T-cell (primary cell): Measurements from ENCODE around the gene PES1. TPM values are rescaled to one million over a fixed set of nuclear protein-coding genes. Genes with fewer than 3 reads are reported as not detected.

Source experiments
- ATAC-seq, 4 experiments: fragments of 200-7000 bp in 3 of 4; fragments of 150-1000 bp in 1 of 4; cut with Tn5 transposase; replicated peaks in 1 of 4; 1 replicate in 3 of 4; 2 replicates in 1 of 4; pipeline ENCODE4 v1.10.0; 2021; ENCODE audit warnings: moderate library complexity in 3 of 4, mild to moderate bottlenecking in 2 of 4, moderate number of reproducible peaks in 1 of 4
- CTCF ChIA-PET, 2 donors: fragments of 300-600 bp; sonication (Branson Sonifier 250); formaldehyde crosslinking; loops; one replicate each; lab custom pipeline; 2022; ENCODE audit warnings: antibody characterized with exemption in 2 of 2; lab: Charles Lee
- POLR2A ChIA-PET, 2 donors: fragments of 300-600 bp; sonication (Branson Sonifier 250); formaldehyde crosslinking; loops; one replicate each; lab custom pipeline; 2022; ENCODE audit warnings: antibody characterized with exemption in 2 of 2; lab: Charles Lee
- DNase-seq, 35 experiments: peaks; one replicate each; pipeline versions ENCODE4 v3.0.0 to v3.0.0-alpha.2; 2013 to 2023
- H3K27ac ChIP-seq: one replicate; pipeline ENCODE4 v1.5.1; 2013; ENCODE audit warnings: low read length
- H3K27me3 ChIP-seq, 2 experiments: replicated peaks in 1 of 2; 1 replicate in 1 of 2; 2 replicates in 1 of 2; pipeline versions ENCODE4 v1.6.1 to v1.7.0; 2013; ENCODE audit warnings: low read length in 1 of 2, mixed read lengths in 1 of 2; ENCODE audit not compliant: control insufficient read depth in 2 of 2, insufficient read depth in 2 of 2; ENCODE audit errors: extremely low read depth in 1 of 2
- H3K36me3 ChIP-seq, 2 donors: 1 replicate in 1 of 2; 2 replicates in 1 of 2; pipeline versions ENCODE4 v1.6.1 to v1.7.0; 2013; ENCODE audit warnings: low read length in 1 of 2; ENCODE audit not compliant: control insufficient read depth in 2 of 2, insufficient read depth in 1 of 2; ENCODE audit errors: extremely low read depth in 1 of 2
- H3K4me1 ChIP-seq, 2 experiments: 1 replicate in 1 of 2; 2 replicates in 1 of 2; pipeline versions ENCODE4 v1.6.1 to v1.7.0; 2013; ENCODE audit warnings: low read length in 2 of 2, mixed read lengths in 1 of 2; ENCODE audit not compliant: insufficient read depth in 2 of 2, control insufficient read depth in 1 of 2; ENCODE audit errors: extremely low read depth in 1 of 2
- H3K4me3 ChIP-seq, 2 donors: 1 replicate in 1 of 2; 2 replicates in 1 of 2; pipeline versions ENCODE4 v1.5.1 to v1.7.0; 2013; ENCODE audit warnings: mild to moderate bottlenecking in 2 of 2, low read length in 1 of 2, moderate library complexity in 1 of 2; ENCODE audit not compliant: control insufficient read depth in 1 of 2; ENCODE audit errors: extremely low read depth in 1 of 2
- H3K9me3 ChIP-seq: 2 replicates; pipeline ENCODE4 v1.7.0; 2013
- H3K27ac Mint-ChIP-seq, 2 donors: one replicate each; pipeline ENCODE4 v1.8.0; 2020 to 2021; ENCODE audit warnings: mild to moderate bottlenecking in 2 of 2, mixed read lengths in 2 of 2
- H3K27me3 Mint-ChIP-seq, 2 donors: one replicate each; pipeline ENCODE4 v1.8.0; 2021 to 2022; ENCODE audit warnings: mixed read lengths in 2 of 2
- H3K36me3 Mint-ChIP-seq: one replicate; pipeline ENCODE4 v1.8.0; 2021; ENCODE audit warnings: mixed read lengths
- H3K4me1 Mint-ChIP-seq, 3 donors: one replicate each; pipeline ENCODE4 v1.8.0; 2020 to 2022; ENCODE audit warnings: mixed read lengths in 3 of 3, mild to moderate bottlenecking in 1 of 3
- H3K4me3 Mint-ChIP-seq, 3 donors: one replicate each; pipeline ENCODE4 v1.8.0; 2020 to 2022; ENCODE audit warnings: mild to moderate bottlenecking in 3 of 3, mixed read lengths in 3 of 3, moderate library complexity in 3 of 3
- H3K9me3 Mint-ChIP-seq, 3 donors: one replicate each; pipeline ENCODE4 v1.8.0; 2020 to 2022; ENCODE audit warnings: mixed read lengths in 3 of 3
- WGBS: methylation state at CpG from one replicate; pipeline ENCODE4 v1.1.5; 2013; ENCODE audit warnings: missing lambda C conversion rate; ENCODE audit not compliant: insufficient coverage; 5-methylcytosine and 5-hydroxymethylcytosine counted together
- total RNA-seq, 35 experiments: library from RNA in 6 of 35; stranded (reverse) in 6 of 35; fragments of 120-200 nt in 1 of 35; gene quantifications; one replicate each; pipeline versions ENCODE4 v1.2.1 to v1.2.4 and lab custom pipeline; 2013 to 2026

Gene PES1
- total RNA-seq, 5 donors from 2014 or later (not counting 1 experiment from before 2014, with no cell fraction given): 36.0 to 66.2 (median 63.1) TPM

DNA sequence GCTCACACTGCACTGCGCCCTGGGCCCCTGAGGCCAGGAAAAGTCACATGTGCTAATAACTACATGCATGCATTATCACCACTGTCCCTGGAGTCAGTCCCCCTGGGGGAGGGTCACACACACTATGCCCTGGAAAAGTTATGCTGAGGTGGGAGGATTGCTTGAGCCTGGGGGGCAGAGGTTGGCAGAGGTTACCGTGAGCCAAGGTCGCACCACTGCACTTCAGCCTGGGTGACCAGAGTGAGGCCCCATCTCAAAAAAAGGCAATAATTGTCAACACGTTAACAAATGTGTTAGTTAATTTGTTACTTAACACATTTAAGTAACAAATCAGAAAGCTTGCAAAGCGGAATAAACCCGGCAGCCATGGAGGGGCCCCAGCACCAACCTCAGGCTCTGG, 31.8 kb downstream of the PES1 start:
- CTCF ChIA-PET: interaction anchor here in 1 of 2 donors (0.5 kb wide), 1 partner anchor 35 kb away, joined by 6 read pairs; no protein-coding TSS in a partner anchor
- H3K4me3 Mint-ChIP-seq: no peak overlapping the region
- no peaks in the 10 kb centered on the region for H3K4me1 Mint-ChIP-seq
- ATAC-seq: no peak
- 93% methylated on average over 3 of the region's 6 CpGs for WGBS
- H3K9me3 ChIP-seq: no peaks in the 10 kb centered on the region
- no peaks in the 10 kb centered on the region for H3K36me3 Mint-ChIP-seq
- no peak overlapping the region for H3K4me3 ChIP-seq
- DNase-seq: no peak
- POLR2A ChIA-PET: no interaction called here
- H3K36me3 ChIP-seq: no peaks in the 10 kb centered on the region
- H3K27ac Mint-ChIP-seq: no peak overlapping the region
- H3K27ac ChIP-seq: no peak overlapping the region
- no peaks in the 10 kb centered on the region for H3K9me3 Mint-ChIP-seq
- peaks cover 0 to 3% of the 10 kb centered on the region in 2 donors for H3K27me3 Mint-ChIP-seq
- H3K4me1 ChIP-seq: no peaks in the 10 kb centered on the region
- H3K27me3 ChIP-seq: peaks cover 0 to 29% of the 10 kb centered on the region in 2 experiments

DNA sequence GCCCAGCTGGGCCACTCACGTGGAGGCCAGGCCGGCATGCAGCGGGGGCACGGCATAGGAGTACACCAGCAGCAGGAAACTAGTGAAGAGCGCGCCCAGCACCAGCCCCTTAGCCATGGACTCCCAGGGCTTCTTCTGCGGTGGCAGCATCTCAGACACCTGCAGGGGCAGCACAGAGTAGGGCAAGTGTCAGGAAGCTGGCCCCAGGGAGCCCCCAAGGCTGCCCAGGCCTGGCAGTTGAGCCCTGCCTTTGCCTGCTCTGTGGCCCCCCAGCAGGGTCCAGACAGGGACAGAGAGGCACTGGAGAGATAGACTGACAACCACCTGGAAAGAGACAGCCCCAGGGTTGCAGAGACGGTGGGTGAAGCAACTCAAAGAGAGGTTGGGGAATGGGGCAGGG, 34.5 kb downstream of the PES1 start:
- Histone ChIP-seq H3K4me1 (no peaks in the 10 kb centered on the region), H3K36me3 (no peaks in the 10 kb centered on the region), H3K27me3 (peaks cover 0 to 24% of the 10 kb centered on the region in 2 experiments), H3K9me3 (no peaks in the 10 kb centered on the region), H3K4me3 (no peak overlapping the region), H3K27ac (no peak overlapping the region)
- ChIA-PET CTCF (no interaction called here), POLR2A (no interaction called here)
- no peak for ATAC-seq
- Mint-ChIP-seq H3K9me3 (no peaks in the 10 kb centered on the region), H3K4me1 (no peaks in the 10 kb centered on the region), H3K27me3 (peaks cover 0 to 2% of the 10 kb centered on the region in 2 donors), H3K36me3 (no peaks in the 10 kb centered on the region), H3K4me3 (no peak overlapping the region), H3K27ac (no peak overlapping the region)
- WGBS: 86% methylated on average over 7 of the region's 8 CpGs
- no peak for DNase-seq

DNA sequence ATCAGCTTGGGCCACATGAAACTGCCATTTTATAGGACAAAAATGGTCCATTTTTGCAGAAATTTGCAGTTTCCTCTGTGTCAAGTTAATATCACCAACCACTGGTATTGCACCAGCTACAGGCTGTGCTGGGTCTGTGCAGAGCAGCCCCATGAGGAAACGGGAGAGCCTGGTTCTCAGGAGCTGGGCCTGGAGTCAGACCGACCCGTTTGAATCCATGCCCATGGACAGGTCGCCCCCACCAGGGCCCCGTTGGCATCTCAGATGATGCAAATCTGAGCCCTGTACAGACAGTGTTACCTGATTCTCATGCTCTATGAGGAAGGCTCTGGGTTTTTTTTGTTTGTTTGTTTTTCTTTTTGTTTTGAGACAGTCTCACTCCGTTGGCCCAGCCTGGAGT, 35.3 kb downstream of the PES1 start:
- peaks cover 0 to 2% of the 10 kb centered on the region in 2 donors for H3K27me3 Mint-ChIP-seq
- no peaks in the 10 kb centered on the region for H3K9me3 Mint-ChIP-seq
- Histone ChIP-seq H3K36me3 (no peaks in the 10 kb centered on the region), H3K4me3 (no peak overlapping the region), H3K4me1 (no peaks in the 10 kb centered on the region), H3K9me3 (no peaks in the 10 kb centered on the region), H3K27ac (no peak overlapping the region), H3K27me3 (peaks cover 0 to 20% of the 10 kb centered on the region in 2 experiments)
- ChIA-PET CTCF (no interaction called here), POLR2A (no interaction called here)
- H3K36me3 Mint-ChIP-seq: no peaks in the 10 kb centered on the region
- ATAC-seq (no peak), DNase-seq (no peak)
- H3K27ac Mint-ChIP-seq: no peak overlapping the region
- H3K4me1 Mint-ChIP-seq: no peaks in the 10 kb centered on the region
- WGBS: 87% methylated on average over 5 of the region's 6 CpGs
- H3K4me3 Mint-ChIP-seq: no peak overlapping the region

DNA sequence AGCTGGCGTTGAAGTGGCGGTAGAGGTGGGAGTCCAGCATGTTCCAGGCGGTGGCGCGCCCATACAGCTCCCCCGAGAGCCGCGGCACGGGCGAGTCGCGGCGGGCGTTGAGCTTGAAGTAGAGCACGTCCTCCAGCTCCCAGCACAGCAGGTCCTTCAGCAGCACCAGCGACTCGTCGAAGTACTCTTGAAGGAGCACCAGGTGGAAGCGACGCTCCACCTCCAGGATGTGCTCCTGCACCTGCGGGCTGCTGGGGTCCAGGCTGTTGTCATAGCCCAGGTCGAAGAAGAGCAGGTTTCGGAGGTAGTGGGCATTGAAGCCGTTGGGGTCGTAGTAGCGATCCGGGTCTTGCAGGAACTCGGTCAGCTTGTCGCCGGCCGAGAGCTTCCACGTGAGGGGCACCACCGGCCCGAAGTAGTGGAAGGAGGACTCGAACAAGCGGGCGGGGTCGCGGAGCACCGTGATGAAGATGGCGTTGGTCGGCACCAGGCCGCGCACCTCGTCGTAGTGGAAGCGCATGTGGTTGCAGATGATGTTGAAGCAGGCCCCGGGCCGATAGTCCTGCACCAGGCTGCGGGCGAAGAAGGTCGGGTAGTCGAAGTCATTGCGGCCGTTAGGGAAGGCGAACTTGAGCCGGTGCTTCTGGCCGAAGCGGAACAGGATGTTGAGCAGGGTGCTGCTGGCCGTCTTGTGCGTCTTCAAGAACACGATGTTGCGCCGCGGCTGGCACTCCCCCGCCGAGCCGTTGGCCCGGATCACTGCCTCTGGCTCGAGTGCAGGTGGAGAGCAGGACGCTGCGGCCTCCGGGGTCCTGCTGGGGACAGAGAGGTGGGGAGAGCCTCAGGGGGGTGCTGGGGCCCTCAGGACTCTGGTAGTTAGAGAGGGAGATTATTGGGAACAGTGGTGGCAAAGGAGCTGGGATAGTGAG, 36.2 kb downstream of the PES1 start:
- Mint-ChIP-seq H3K36me3 (no peaks in the 10 kb centered on the region), H3K4me3 (no peak overlapping the region), H3K9me3 (no peaks in the 10 kb centered on the region), H3K27me3 (peaks cover 0 to 2% of the 10 kb centered on the region in 2 donors), H3K27ac (no peak overlapping the region), H3K4me1 (no peaks in the 10 kb centered on the region)
- no peak for ATAC-seq
- no peaks in the 10 kb centered on the region for H3K4me1 ChIP-seq
- CTCF ChIA-PET: no interaction called here
- POLR2A ChIA-PET: no interaction called here
- no peaks in the 10 kb centered on the region for H3K36me3 ChIP-seq
- H3K4me3 ChIP-seq: no peak overlapping the region
- DNase-seq: no peak
- no peaks in the 10 kb centered on the region for H3K9me3 ChIP-seq
- no peak overlapping the region for H3K27ac ChIP-seq
- WGBS: 95% methylated on average over 71 of the region's 73 CpGs
- peaks cover 0 to 18% of the 10 kb centered on the region in 2 experiments for H3K27me3 ChIP-seq

DNA sequence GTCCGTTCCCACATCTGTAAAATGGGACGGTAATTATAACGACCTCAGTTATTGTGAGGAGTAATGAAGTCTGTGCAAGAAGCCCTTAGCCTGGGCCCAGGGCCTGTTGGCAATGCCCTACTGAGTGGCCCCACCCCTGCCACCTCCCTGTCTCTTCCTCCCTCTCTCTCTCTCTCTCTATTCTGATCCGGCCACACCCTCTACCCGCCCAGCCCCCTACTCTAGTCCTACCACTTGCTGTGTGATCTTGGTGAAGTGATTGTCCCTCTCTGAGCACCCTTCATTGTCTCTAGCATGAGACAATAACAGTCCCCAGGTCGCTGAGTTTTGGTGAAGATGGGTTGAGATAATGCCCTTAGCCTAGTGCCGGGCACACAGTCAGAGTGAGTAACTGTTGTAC, 37.7 kb downstream of the PES1 start:
- no peak overlapping the region for H3K27ac Mint-ChIP-seq

DNA sequence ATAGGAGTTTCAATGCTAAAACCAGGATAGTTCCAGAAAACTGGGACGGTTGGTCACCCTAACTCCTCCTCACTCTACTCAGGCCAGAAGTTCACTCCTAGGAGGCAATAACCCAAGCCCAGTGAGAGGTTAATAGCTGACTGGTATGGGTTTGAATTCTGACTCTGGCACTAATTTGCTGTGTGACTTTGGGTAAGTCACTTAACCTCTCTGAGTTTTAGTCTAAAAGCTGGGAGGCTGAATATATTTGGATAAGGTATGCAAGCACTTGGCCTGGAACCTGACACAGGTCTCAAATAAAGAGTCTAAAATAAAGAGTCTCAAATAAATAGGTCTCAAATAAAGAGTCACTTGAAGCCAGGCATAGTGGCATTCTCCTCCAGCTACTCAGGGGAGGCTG, 39.0 kb downstream of the PES1 start:
- H3K4me1 ChIP-seq: no peaks in the 10 kb centered on the region
- Mint-ChIP-seq H3K4me3 (no peak overlapping the region), H3K27me3 (peaks cover 3 to 8% of the 10 kb centered on the region in 2 donors), H3K27ac (no peak overlapping the region), H3K9me3 (no peaks in the 10 kb centered on the region), H3K4me1 (no peaks in the 10 kb centered on the region), H3K36me3 (no peaks in the 10 kb centered on the region)
- H3K27me3 ChIP-seq: peaks cover 0 to 14% of the 10 kb centered on the region in 2 experiments
- no peak overlapping the region for H3K4me3 ChIP-seq
- ATAC-seq: no peak
- H3K36me3 ChIP-seq: no peaks in the 10 kb centered on the region
- ChIA-PET POLR2A (interaction anchor here in 1 of 2 donors (0.7 kb wide), 1 partner anchor 393 kb away, joined by 3 read pairs; no protein-coding TSS in a partner anchor), CTCF (no interaction called here)
- H3K27ac ChIP-seq: no peak overlapping the region
- no peak for DNase-seq
- H3K9me3 ChIP-seq: no peaks in the 10 kb centered on the region
- no CpG with 5 or more reads among the region's 1 CpG for WGBS

More for the DNA sequence above, 37.7 kb downstream of the PES1 start:
- ChIA-PET CTCF (no interaction called here), POLR2A (no interaction called here)
- peaks cover 0 to 8% of the 10 kb centered on the region in 2 experiments for H3K27me3 ChIP-seq
- H3K4me1 ChIP-seq: no peaks in the 10 kb centered on the region
- peaks cover 3% of the 10 kb centered on the region in 2 donors for H3K27me3 Mint-ChIP-seq
- ATAC-seq: no peak
- H3K4me1 Mint-ChIP-seq: no peaks in the 10 kb centered on the region
- no peaks in the 10 kb centered on the region for H3K36me3 Mint-ChIP-seq
- WGBS: no CpG with 5 or more reads among the region's 7 CpGs
- no peak overlapping the region for H3K27ac ChIP-seq
- H3K9me3 ChIP-seq: no peaks in the 10 kb centered on the region
- no peaks in the 10 kb centered on the region for H3K9me3 Mint-ChIP-seq
- H3K4me3 ChIP-seq: no peak overlapping the region
- no peaks in the 10 kb centered on the region for H3K36me3 ChIP-seq
- H3K4me3 Mint-ChIP-seq: no peak overlapping the region
- no peak for DNase-seq
